Measurements from ENCODE around the gene SH3TC2. TPM values are rescaled to one million over a fixed set of nuclear protein-coding genes. Genes with fewer than 3 reads are reported as not detected.
"Not testable (repeated sequence)": the region's sequence is repeated elsewhere in the genome, so short reads cannot be mapped to it uniquely, and the experiment has no call there.

The SH3TC2 gene
- polyA plus RNA-seq, 1 experiment: 1.3 TPM

DNA sequence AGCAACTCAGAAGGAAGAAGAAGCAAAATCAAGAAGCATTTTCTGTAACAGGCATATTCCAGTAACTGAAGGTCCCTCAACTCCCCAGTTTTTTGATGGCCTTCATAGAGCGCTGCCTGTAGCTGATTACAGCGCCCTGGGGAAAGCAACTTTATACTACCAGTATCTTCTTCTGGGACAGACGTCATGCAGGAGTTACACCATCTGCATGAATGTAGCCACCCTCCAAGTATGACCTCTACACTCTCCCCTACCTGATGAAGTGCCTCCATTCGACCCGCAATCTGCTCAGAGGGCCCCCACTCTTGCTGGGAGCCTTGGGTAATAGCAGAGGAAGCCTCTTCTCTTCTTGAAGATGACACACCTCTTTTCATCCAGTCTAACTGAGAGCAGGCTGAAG, 21.0 kb upstream of the SH3TC2 start:
- no peak overlapping the region for H3K27ac ChIP-seq (ENCODE audit: low read depth, low read length)
- no peak overlapping the region for H3K4me3 ChIP-seq (ENCODE audit: low read depth, low read length)
- no peaks in the 10 kb centered on the region for H3K9me3 ChIP-seq (ENCODE audit: control insufficient read depth, insufficient read depth, low read length)
- H3K27me3 ChIP-seq (ENCODE audit: control insufficient read depth, insufficient read depth, low read length): peaks cover 2% of the 10 kb centered on the region
- ChIA-PET POLR2A (no interaction called here), CTCF (no interaction called here)
- TF ChIP-seq, protein P1, sequence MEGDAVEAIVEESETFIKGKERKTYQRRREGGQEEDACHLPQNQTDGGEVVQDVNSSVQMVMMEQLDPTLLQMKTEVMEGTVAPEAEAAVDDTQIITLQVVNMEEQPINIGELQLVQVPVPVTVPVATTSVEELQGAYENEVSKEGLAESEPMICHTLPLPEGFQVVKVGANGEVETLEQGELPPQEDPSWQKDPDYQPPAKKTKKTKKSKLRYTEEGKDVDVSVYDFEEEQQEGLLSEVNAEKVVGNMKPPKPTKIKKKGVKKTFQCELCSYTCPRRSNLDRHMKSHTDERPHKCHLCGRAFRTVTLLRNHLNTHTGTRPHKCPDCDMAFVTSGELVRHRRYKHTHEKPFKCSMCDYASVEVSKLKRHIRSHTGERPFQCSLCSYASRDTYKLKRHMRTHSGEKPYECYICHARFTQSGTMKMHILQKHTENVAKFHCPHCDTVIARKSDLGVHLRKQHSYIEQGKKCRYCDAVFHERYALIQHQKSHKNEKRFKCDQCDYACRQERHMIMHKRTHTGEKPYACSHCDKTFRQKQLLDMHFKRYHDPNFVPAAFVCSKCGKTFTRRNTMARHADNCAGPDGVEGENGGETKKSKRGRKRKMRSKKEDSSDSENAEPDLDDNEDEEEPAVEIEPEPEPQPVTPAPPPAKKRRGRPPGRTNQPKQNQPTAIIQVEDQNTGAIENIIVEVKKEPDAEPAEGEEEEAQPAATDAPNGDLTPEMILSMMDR (IDR thresholded peaks at IDR 0.05; ENCODE audit: low read depth, low read length): no peak
- no peak for DNase-seq (ENCODE audit: low read depth, low spot score)

DNA sequence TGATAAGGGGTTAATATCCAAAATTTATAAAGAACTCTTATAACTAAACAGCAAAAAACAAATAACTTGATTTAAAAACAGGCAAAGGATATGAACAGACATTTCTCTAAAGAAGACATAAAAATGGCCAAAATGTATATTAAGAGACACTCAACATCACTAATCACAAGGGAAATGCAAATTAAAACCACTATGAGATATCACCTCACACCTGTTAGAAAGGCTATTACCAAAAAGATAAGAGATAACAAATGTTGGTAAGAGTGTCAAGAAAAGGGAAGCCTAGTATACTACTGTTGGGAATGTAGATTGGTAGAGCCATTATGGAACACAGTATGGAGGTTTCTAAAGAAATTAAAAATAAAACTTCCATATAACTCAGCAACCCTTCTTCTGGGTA, 19.4 kb upstream of the SH3TC2 start:
- Histone ChIP-seq H3K27ac (ENCODE audit: low read depth, low read length) (no peak overlapping the region), H3K4me3 (ENCODE audit: low read depth, low read length) (no peak overlapping the region), H3K27me3 (ENCODE audit: control insufficient read depth, insufficient read depth, low read length) (peaks cover 2% of the 10 kb centered on the region), H3K9me3 (ENCODE audit: control insufficient read depth, insufficient read depth, low read length) (no peaks in the 10 kb centered on the region)
- DNase-seq (ENCODE audit: low read depth, low spot score): no peak
- TF ChIP-seq, protein P1 (IDR thresholded peaks at IDR 0.05; ENCODE audit: low read depth, low read length): no peak
- ChIA-PET POLR2A (no interaction called here), CTCF (interaction anchor here (1.0 to 1.4 kb wide), 2 partner anchors 33 to 46 kb away, joined by 4 to 7 read pairs; no protein-coding TSS in a partner anchor)

DNA sequence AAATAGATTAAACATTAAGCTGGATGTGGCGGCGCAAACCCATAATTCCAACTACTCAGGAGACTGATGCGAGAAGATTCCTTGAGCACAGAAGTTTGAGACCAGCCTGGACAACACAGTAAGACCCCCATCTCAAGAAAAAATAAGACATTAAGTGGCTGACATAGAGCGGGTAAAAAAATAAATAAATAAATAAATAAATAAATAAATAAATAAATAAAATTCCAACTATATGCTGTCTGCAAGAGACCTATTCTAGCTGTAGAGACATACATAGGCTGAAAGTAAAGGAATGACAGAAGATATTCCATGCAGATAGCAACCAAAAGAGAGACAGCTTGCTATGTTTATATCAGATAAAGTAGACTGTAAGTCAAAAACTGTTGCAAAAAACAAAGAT, 17.4 kb upstream of the SH3TC2 start:
- no peak overlapping the region for H3K4me3 ChIP-seq (ENCODE audit: low read depth, low read length)
- CTCF ChIA-PET: interaction anchor here (1.4 to 1.7 kb wide), 2 partner anchors 34 to 350 kb away, joined by 5 to 8 read pairs; no protein-coding TSS in a partner anchor
- DNase-seq (ENCODE audit: low read depth, low spot score): no peak
- no peak overlapping the region for H3K27ac ChIP-seq (ENCODE audit: low read depth, low read length)
- H3K9me3 ChIP-seq (ENCODE audit: control insufficient read depth, insufficient read depth, low read length): no peaks in the 10 kb centered on the region
- H3K27me3 ChIP-seq (ENCODE audit: control insufficient read depth, insufficient read depth, low read length): peaks cover 2% of the 10 kb centered on the region
- TF ChIP-seq, protein P1 (IDR thresholded peaks at IDR 0.05; ENCODE audit: low read depth, low read length): no peak
- POLR2A ChIA-PET: no interaction called here

DNA sequence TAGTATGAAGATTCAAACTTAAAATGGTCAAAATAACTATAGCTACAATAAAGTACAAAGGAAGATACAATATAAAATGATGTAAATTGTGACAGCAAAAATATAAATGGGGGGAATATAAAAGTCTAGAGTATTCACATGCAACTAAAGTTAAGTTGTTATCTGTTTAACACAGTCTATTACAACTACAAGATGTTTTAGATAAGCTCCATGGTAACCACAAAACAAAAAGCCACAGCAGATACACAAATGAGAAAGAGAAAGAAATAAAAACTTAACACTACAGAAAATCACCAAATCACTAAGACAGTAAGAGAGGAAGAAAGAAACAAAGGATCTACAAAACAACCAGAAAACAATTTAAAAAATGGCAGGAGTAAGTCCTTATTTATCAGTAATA, 17.0 kb upstream of the SH3TC2 start:
- Histone ChIP-seq H3K4me3 (ENCODE audit: low read depth, low read length) (no peak overlapping the region), H3K27ac (ENCODE audit: low read depth, low read length) (no peak overlapping the region), H3K9me3 (ENCODE audit: control insufficient read depth, insufficient read depth, low read length) (no peaks in the 10 kb centered on the region), H3K27me3 (ENCODE audit: control insufficient read depth, insufficient read depth, low read length) (peaks cover 2% of the 10 kb centered on the region)
- ChIA-PET POLR2A (no interaction called here), CTCF (interaction anchor here (1.4 to 1.7 kb wide), 2 partner anchors 35 to 349 kb away, joined by 5 to 8 read pairs; no protein-coding TSS in a partner anchor)
- no peak for DNase-seq (ENCODE audit: low read depth, low spot score)
- TF ChIP-seq, protein P1 (IDR thresholded peaks at IDR 0.05; ENCODE audit: low read depth, low read length): no peak

DNA sequence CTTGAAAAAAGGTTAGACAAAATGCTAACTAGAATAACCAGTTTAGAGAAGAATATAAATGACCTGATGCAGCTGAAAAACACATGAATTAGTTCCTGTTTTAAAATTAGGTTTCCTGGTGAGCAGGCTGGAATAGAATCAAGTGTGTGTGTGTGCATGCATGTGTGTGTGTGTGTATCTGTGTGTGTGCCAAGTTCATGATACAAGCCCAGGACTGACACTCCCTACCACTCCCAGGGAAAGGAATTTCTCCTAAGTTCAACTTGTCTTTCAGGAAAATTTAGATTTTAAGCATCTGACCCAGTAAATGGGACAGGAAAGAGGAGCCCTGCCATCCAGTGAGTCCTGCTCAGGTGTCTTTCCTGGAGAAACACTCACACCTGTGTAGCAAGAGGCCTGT, 11.2 kb upstream of the SH3TC2 start:
- POLR2A ChIA-PET; DNase-seq (ENCODE audit: low read depth, low spot score); H3K27me3 ChIP-seq (ENCODE audit: control insufficient read depth, insufficient read depth, low read length): not testable (repeated sequence)

DNA sequence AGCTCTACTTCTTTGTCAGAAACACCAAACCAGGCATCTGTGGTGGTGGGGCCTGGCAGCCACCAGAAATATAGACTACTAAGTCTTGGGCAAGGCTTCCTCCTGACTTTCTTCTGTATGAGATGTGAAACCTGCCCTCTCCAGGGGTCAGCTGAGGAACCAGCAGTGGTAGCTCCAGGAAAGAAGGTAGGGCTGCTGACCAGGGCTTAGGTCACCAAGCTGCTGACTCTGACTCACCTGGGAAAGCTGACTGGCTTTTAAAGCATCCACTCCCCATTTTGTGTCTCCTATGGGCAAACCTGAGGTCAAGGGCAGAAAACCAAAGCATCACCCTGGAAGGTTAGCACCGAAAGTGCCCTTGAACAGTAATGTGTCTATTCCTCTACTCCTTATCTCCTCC, 10.4 kb upstream of the SH3TC2 start:
- TF ChIP-seq, protein P1 (IDR thresholded peaks at IDR 0.05; ENCODE audit: low read depth, low read length): no peak
- Histone ChIP-seq H3K27ac (ENCODE audit: low read depth, low read length) (no peak overlapping the region), H3K4me3 (ENCODE audit: low read depth, low read length) (no peak overlapping the region), H3K9me3 (ENCODE audit: control insufficient read depth, insufficient read depth, low read length) (no peaks in the 10 kb centered on the region), H3K27me3 (ENCODE audit: control insufficient read depth, insufficient read depth, low read length) (no peaks in the 10 kb centered on the region)
- CTCF ChIA-PET: interaction anchor here (0.5 to 0.9 kb wide), 2 partner anchors 70 to 342 kb away, joined by 3 to 6 read pairs; no protein-coding TSS in a partner anchor
- POLR2A ChIA-PET: no interaction called here
- no peak for DNase-seq (ENCODE audit: low read depth, low spot score)

More for the DNA sequence above, 11.2 kb upstream of the SH3TC2 start:
- H3K4me3 ChIP-seq (ENCODE audit: low read depth, low read length); H3K9me3 ChIP-seq (ENCODE audit: control insufficient read depth, insufficient read depth, low read length); CTCF ChIA-PET; H3K27ac ChIP-seq (ENCODE audit: low read depth, low read length): not testable (repeated sequence)

Measured in AG04450 (cell line).